GM19328 (cell line): ENCODE measurements around the gene GRPEL1.
A peak's percentile ranks its signal among the peaks of the same experiment; 100 is the strongest.

ENCODE experiments used
- ATAC-seq: cut with Tn5 transposase; IDR thresholded peaks from one replicate; pipeline ENCODE4 v1.9.1; 2021; ENCODE audit warnings: mild to moderate bottlenecking, moderate library complexity; ENCODE audit not compliant: unreplicated experiment

The GRPEL1 gene

DNA sequence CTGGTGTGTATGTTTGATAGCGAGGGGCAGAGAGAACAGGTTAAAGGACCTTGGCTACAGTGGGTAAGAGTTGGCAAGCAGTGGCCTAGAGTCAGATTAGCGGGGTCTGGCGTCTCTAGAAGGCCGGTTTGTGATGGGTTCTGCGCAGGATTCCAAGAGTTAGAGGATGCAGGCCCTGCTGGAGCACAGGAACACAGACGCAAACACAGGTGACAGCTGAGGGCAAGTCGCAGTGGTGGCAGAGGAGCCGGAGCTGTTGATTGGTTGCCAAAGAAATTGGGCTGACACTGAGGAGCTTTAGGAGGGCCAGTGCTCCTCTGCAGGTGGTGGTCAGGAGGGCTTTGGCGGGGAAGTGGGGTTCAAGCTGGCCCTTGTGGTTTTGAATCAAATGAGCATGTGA, 20.9 kb downstream of the GRPEL1 start:
- no peak for ATAC-seq

DNA sequence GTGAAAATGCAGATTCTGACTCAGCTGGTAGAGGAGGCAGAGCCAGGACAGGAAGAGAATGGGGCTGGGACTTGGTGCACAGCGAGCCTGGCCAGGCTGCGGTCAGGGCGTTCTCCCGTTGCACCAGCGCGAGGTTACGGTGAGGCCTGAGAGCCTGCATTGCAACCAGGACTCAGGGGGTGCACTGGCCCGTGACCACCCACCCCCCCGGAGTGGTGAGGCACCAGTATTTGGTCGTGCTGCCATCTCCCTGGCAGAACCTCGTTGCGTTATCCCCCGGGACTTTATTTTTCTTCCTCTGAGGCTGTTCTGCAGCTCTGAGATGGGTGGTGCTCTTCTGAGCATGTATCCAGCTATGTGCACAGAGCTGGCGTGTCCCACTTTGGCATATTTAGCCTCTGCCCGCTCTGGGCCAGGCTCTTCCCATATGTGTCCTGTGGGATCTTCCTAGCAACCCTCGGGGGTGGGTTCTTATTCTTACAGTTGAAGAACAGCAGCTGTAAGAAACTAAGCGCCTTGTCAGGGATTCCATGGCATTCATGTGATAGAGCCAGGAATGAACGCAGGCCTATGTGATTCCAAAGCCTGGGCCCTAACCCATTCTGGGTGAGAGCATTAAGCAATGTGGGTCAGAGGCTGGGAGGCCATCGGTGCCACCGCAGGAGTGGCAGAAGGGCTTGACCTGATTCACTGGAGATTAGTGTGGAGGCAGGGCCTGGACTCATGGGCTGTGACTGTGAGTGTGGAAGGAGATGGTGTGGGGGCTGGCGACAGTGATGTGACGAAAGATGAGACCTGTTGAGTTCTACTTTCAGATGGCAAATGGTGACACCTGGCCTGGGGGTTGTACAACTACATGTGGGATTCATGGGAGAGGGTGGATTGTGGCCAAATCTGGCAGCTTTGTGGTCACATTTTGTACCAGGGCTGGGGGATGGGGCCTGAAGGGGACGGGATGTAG, 21.6 kb downstream of the GRPEL1 start:
- ATAC-seq, result no peak

DNA sequence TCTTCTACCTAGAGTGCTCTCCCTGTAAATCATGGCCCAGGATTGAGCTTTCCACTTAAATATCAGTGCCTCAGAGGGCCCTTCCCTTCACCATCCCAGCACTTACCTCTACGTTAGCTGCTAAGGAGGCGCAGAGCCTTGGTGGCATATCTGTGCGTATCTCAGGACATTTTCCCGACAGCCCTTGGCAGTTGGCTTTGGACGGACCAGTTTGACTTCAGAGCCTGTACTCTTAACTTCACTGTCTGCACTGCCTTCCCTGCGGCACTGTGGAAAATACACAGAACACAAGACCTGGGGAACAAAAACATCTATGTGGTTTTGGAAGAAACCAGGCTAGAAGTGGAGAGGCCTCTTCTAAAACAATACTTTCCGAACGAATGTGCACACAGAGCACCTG, 22.3 kb downstream of the GRPEL1 start:
- ATAC-seq, result no peak

DNA sequence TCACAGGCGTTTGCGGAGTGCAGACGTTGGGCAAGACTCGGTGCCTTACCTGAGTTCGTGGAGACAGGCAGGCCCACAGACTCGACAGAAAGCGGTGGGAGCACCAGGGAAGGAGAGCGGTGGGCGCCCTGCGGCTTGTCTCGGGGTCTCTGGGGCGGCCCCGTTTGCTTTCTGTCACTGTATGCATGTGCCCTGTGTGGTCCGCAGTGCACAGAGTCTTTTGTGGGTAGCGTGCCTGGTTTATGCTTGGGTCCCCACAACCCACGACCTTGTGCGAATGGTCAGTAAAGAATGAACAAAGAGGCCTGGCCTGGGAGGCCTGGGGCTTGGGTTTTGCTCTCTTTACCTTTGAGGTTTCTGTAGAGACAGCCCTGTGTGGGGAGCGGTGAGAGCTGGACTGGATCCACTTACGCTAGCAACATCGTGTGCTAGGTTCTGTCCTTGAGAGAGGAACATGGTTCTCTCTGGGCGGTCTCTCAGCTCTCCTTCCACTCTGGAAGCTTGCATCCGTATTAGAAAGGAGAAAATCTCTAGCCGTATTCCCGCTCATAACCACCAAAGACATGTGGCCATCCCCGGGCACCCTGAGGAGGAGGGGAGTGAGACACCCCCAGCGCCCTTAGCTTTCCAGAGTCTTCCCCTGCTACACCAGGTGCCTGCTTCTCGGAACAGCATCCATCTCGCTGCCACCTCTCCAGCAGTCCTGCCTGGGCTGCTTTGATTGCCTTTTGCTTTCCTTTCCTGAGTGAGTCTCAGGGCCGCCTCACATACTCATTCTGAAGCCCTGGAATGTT, 23.5 kb downstream of the GRPEL1 start:
- no peak for ATAC-seq

DNA sequence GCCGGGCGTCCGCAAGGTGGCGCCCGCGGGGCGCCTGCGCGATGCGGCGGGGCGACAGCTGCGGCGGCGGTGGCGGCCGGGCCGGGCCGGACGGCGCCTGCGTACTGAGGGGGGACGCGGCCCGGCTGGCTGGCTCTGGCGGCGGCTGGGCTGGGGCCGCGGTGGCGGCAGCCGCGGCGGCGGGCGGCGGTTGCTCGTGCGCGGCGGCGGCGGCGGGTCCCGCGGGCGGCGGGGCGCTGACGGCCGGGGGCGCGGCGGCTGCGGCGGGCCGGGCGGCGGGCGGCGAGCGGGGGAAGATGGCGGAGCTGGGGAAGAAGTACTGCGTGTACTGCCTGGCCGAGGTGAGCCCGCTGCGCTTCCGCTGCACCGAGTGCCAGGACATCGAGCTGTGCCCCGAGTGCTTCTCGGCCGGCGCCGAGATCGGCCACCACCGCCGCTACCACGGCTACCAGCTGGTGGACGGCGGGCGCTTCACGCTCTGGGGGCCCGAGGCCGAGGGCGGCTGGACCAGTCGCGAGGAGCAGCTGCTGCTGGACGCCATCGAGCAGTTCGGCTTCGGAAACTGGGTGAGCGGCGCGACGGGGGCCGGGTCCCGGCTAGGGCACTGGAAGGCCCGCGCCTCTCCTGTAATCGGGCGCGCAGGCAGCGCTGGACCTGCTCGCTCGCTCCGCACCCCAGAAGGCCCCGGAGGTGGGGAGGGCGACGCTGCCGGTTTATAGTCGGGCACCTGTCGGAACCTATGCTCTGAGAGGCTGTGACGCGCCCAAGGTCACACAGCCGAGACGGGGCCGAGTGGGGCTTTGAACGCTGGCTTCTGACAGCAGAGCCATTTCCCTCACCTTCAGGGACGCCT, 24.4 kb downstream of the GRPEL1 start, which contains the start of gene TADA2B:
TSS of gene TADA2B (plus strand) at position 89 of the 853 bp plus-strand sequence. CDS start at position 297, 208 bp downstream.
- peak; percentile 19 for ATAC-seq

DNA sequence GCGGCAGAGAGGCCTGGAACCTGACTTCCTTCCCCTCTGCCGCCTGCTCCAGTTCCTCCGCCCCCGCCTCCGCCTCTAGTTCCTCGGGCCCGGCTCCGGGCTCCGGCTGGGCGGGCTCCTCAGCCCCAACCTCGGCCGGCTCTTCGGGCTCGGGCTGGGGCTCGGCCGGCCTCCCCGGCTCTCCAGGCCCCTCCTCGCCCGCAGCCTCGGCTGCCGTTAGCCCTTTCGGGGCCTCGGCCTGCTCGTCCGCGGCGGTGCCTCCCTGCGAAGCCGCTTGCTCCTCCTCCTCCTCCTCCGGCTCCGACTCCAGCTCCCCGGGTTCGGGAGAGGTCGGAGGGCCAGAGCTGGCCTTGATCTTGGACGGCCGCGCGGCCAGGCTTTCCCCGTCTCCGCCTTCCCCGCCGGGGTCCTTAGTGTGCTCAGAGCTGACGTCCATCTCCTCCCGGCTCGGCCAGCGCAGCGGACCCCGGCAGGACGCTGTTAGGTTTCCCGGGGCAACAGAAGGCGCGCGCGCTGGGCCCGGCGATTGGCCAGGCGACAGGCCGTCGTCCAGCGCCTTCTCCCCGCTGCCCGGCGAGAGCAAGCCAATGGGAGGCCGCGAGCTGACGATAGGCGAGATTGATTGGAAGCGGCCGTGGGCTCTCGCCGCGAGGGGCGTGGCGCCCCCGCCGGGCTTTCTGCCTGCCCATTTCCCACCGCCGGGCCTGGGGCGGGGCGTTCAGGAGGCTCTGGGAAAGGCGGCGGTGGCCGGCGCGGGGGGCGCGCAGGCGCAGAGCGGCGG, 25.2 kb downstream of the GRPEL1 start:
- ATAC-seq, result peak; percentile 79

DNA sequence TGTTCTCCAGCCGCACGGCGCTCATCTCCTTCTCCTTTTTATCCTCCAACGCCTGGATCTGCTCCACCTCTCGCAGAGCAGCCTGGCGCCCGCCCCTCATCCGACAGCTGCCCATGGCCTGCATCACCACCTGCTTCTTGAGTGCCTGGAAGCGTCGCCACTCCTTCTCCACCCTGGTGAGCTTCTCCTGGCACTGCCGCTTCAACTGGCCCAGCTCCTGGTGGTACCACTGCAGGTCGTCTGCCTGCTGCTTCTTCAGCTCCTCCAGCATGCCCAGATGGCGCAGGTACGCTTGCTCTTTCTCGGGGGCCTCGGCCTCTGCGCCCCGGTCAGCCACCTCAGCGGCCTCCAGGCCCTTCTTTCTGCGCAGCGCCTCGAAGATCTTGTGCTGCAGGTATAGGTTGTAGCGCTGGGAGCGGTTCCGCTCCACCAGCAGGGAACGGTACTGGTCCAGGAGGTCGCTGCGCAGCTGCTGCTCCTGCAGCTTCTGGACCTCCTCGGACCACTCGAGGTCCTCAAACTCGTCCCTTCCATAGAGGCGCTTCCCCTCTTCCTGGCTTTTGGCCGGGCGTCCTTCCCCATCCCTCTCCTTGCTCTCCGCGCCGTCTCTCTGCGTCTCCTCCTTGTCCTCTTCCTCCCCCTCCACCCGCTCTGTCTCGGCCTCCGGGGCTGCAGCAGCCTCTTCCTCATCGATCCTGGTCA, 25.9 kb downstream of the GRPEL1 start:
- ATAC-seq, result no peak

DNA sequence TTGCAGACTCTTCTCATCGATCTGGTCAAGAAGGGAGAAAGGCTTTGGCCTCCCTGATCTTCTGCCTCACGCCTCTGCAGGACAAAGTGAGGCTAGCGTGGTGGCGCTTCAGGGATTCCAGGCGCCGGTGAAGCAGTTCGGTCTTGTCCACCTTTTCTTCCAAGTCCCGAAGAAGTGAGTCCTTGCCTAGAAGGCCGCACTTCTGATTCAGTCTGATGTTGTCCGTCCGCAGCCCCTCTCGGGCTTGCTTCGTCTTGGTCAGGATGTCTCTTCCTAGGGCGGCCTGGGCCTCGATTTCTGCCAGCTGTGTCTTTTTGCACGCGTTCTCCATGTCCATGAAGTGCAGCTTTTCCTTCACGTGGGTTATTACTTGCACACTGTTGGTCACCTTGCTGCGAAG, 26.6 kb downstream of the GRPEL1 start:
- ATAC-seq, result no peak

DNA sequence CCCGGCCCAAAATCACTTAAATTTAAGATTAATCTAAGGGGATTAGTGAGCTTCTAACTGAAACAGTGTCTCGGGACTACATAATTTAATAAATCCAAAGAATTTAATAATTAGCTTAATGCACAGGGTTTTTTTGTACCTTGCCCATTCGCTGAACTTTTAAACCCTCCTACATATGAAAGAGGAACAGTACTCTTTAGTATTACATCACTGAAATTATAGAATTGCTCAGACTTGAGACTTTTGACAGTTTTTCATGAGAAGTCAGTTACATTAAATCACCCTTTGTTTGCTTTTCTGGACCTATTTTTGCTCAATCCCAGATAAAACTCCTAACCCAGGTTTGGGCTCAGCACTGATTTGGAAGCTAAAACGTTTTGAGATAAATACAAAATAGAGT, 27.1 kb downstream of the GRPEL1 start:
- no peak for ATAC-seq

DNA sequence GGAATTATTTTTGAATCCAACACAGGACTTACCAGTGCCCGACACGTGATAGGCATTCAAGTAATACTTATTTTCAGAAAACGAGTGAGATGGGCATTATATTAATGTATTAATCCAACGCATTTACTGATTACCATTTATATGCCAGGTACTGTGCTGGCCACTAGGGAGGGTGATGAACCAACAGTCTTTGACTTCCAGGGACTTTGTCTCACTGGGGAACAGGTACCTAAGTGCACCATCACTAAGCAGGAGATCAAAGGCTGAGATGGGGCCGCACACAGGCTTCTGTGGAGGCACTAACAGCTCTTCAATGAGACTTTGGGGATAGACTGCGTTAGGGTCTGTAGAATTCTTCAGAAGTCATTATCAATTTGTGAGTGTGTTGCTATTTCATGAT, 30.4 kb downstream of the GRPEL1 start:
- ATAC-seq, result no peak

DNA sequence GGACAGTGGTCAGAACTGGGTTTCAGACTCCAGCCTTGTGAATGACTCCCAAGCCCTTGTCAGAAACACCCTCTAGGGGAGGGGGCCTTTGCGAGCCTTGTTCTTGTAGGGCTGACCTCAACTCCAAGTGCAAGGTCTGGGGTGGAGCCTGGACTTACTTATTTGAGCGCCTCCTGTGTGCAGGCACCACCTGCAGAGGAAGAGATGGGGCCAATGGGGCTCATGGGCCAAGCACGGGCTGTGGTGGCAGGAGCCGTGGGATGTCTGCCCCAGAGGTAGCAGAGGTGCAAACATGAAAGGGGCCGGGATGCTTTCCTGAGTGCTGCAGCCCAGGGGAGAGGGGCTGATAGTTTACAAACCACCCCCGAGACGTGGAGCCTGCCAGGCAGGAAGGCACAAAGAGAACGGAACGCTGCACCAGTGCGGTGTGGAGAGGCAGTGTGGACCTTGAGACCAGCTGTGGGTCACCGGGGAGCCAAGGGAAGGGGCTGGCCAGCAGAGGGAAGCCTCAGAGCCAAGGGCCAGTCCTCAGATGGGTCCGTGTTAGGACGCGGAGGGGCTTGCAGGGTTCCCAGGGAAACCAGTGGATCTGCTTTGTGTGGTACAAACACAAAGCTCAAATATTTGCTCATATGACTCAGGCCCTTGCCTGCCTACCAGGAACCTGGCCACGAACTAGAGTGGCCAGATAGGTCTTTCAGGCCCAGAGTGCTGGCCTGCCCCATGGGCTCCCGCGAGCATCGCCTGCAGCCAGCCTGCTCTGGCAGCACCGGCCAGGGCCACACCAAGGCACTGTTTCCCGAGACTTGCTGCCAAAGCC, 33.4 kb downstream of the GRPEL1 start:
- ATAC-seq, result no peak

DNA sequence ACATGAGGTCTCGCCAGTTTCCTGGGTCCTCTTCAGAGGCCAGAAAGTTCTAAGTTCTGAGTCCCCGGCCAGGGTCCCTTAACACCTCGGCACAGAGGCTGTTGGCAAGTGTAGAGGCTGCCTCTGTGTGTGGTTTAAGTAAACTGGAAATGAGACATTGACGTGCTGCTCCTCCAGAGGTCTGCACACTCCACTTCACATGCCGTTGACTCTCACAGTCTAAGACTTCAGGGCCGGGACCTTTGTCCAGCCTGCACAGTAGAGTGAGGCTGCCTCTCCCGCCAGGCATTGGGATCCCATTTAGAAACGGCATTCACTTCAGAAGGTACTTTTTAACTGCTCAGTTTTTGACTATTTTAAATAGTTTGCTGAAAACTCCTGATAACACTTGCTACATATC, 35.3 kb downstream of the GRPEL1 start:
- no peak for ATAC-seq

DNA sequence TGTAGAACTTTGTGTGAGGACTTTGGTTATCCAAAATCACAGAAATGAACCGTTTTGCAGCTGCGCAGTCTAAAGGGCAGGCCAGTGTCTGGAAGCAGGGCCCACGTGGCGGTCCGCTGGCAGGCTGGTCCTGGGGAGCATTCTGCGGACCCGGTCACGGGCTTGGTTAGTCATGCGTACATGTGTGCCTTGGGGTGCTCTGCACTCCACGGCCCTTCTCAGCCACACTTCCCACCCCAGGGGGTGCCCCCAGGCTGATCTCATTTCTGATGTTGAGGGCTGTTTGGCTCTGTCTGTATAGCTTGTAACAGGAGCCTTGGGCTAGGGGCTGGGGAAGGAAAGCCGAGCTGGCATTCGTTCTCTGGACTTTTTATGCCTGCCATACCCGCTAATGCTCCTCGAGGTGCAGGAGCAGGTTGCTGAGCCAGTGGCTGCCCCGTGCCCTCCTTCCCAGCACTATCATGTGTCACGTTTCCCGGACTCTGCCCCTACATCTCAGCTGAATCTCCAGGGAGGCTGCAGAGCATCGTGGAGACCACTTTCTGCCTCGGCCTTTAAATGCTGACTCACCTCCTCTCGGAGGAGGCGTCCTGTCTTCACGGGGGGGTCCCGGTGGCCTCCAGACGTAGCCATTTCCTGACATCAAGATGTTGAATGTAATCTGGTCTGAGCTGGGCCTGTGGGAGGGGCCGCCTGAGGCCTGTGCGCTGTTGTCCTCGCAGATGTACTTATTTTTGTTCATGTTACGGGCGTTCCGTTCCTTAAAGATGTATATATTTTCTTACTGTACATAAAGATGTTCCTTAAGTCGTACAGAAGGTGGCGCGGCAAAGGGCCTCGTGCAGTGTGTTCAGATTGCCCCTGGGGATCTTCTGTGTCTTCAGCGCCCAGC, 36.1 kb downstream of the GRPEL1 start:
- ATAC-seq, result no peak

DNA sequence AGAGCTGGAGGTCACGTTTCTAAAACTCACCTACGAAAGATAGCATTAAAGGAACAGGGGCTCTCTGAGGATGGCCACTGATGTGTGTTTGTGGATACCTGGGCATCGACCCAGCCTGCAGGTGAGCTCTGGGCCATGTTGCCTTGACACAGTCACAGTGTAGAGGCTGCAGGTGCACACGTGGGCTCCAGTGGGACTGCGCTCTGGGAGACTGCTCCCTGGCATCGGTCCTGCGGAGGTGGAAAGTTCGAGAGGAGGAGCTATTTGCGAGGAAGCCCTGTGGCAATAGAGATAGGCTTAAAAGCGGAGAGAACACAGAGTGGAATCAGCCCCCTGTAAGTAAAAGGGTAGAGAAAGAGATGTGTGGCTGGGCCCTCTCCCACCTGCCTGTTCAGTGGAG, 37.0 kb downstream of the GRPEL1 start:
- ATAC-seq, result no peak

DNA sequence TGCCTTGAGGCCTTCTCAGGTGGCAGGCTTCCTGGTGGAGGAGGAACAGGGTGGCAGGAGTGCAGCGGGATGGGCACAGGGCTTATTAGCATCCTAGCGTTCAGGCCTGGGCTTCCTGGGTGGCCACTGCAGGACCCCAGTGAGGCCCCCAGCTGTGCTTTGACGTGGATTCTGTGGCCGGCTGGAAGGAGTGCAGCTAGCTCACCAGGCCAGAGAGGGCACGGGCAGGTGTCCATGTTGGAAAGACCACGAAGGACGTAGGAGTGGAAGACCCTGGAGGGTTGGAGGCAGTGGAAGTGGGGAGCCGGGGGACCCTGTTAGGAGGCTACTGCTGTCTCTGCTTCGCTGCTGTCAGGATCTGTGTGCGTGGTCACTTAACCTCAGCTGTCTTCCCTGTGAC, 37.9 kb downstream of the GRPEL1 start:
- no peak for ATAC-seq

DNA sequence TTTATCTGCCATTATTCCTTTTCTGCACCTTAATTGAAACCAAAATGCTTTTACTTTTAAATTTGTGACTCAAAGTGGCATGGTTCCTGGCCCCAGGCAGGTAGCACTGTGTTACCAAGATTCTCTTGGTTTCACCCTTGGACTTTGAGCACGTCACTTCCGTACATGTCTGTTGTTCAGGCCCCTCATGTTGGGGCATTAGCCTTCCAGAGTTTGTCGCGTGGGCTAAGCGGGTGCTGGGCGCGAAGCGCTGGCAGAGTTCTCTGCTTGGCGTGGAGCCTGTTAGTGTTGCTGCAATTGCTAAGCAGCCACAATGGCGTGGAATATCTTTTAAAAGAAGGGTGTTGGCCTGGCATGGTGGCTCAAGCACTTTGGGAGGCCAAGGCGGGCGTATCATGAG, 38.7 kb downstream of the GRPEL1 start:
- ATAC-seq, result no peak

DNA sequence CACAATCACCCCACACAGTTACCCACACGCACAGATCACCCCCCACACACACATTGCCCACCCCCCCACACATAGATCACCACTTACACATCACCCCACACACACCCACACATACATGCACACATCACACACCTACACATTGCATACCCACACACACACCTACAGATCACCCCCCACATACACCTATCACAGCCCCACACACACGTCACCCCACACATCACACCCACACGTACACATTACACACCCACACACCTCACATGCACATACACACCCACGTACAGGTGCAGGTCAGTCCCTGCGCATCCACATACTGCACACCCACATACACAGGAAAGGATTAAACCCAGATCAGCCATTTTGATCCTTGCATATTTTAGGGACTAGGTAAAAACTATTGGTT, 40.0 kb downstream of the GRPEL1 start:
- no peak for ATAC-seq

DNA sequence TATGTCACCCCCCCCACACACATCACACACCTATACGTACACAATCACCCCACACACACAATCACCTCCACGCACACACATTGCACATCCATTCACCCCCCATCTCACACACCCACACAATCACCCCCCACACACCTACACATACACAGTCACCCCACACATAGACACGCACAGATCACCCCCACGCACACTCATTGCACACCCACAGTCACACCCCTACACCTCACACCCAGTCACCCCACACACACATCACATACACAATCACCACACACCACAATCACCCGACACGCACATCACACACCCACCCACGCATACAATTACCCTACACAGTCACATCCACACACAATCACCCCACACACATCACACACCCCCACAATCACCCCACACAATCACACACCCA, 40.6 kb downstream of the GRPEL1 start:
- ATAC-seq, result no peak
